ENCODE results near the gene NEU1. TPM values are rescaled to one million over a fixed set of nuclear protein-coding genes. Genes with fewer than 3 reads are reported as not detected.

Gene NEU1
- total and polyA plus RNA-seq, 8 donors: 11.3 to 60.7 (median 23.6) TPM

- Histone ChIP-seq H3K36me3 (peaks cover 0 to 3% (median under 1%) of the 10 kb centered on the region in 4 donors), H3K27me3 (no peaks in the 10 kb centered on the region), H3K4me1 (peaks cover 29 to 53% (median 47%) of the 10 kb centered on the region in 4 donors), H3K9me3 (no peaks in the 10 kb centered on the region), H3K4me3 (peak overlapping the region; percentile 59 to 76 (median 66)), H3K27ac (peak overlapping the region; percentile 8 to 97 (median 96))
- no peak for DNase-seq
- 68 to 76% (median 71%) methylated on average over 15 of the region's 15 CpGs for WGBS, 5 donors
- TF ChIP-seq POLR2AphosphoS5 (IDR thresholded peaks at IDR 0.05): peak in 1 of 3 donors; percentile 11
- TF ChIP-seq CTCF (IDR thresholded peaks at IDR 0.05): no peak
- intact Hi-C loops (cut with DNase I; ENCODE audit: low total_unique reads): no loop called here
These were observed 31.0 kb downstream of the NEU1 start for GRCh38 chr6:31831350-31832215.

GRCh38 chr6:31830886-31831335 lies 31.7 kb downstream of the NEU1 start:
- Histone ChIP-seq H3K27ac (peak overlapping the region; percentile 84 to 97 (median 94)), H3K4me3 (peak overlapping the region; percentile 59 to 76 (median 66)), H3K9me3 (no peaks in the 10 kb centered on the region), H3K4me1 (peaks cover 29 to 53% (median 47%) of the 10 kb centered on the region in 4 donors), H3K27me3 (no peaks in the 10 kb centered on the region), H3K36me3 (no peaks in the 10 kb centered on the region)
- peak in 1 of 2 donors; percentile 30 for DNase-seq
- TF ChIP-seq POLR2A (IDR thresholded peaks at IDR 0.05) (no peak), CTCF (IDR thresholded peaks at IDR 0.05) (no peak), POLR2AphosphoS5 (IDR thresholded peaks at IDR 0.05) (no peak), EP300 (IDR thresholded peaks at IDR 0.05) (no peak)
- intact Hi-C loops (cut with DNase I; ENCODE audit: low total_unique reads): no loop called here
- WGBS, 5 donors: 25 to 48% (median 37%) methylated on average over 6 of the region's 6 CpGs

GRCh38 chr6:31829633-31830283 lies 32.9 kb downstream of the NEU1 start:
- no peaks in the 10 kb centered on the region for H3K9me3 ChIP-seq
- 0% methylated on average over 11 to 15 of the region's 15 CpGs for WGBS, 5 donors
- H3K27ac ChIP-seq: peak overlapping the region; percentile 71 to 97 (median 94)
- H3K4me1 ChIP-seq: peaks cover 33 to 63% (median 51%) of the 10 kb centered on the region in 4 donors
- intact Hi-C loops (cut with DNase I; ENCODE audit: low total_unique reads): no loop called here
- no peaks in the 10 kb centered on the region for H3K27me3 ChIP-seq
- H3K4me3 ChIP-seq: peak overlapping the region; percentile 59 to 76 (median 66)
- no peaks in the 10 kb centered on the region for H3K36me3 ChIP-seq
- DNase-seq: peak in 1 of 2 donors; percentile 65
- TF ChIP-seq POLR2AphosphoS5 (IDR thresholded peaks at IDR 0.05) (peak in 1 of 3 donors; percentile 12), POLR2A (IDR thresholded peaks at IDR 0.05) (no peak), EP300 (IDR thresholded peaks at IDR 0.05) (no peak), CTCF (IDR thresholded peaks at IDR 0.05) (peak in 4 of 7 experiments; percentile 12 to 56 (median 40))

- Histone ChIP-seq H3K4me1 (peaks cover 38 to 68% (median 56%) of the 10 kb centered on the region in 4 donors), H3K27me3 (no peaks in the 10 kb centered on the region), H3K27ac (peak within 1 kb of the TSS; percentile 89 to 99 (median 98)), H3K36me3 (no peaks in the 10 kb centered on the region), H3K4me3 (peak within 1 kb of the TSS; percentile 59 to 71 (median 66)), H3K9me3 (no peaks in the 10 kb centered on the region)
- intact Hi-C loops (cut with DNase I; ENCODE audit: low total_unique reads): no loop called here
- DNase-seq: peak; percentile 100
- 0% methylated on average over 14 to 51 of the region's 56 CpGs for WGBS, 5 donors
- TF ChIP-seq POLR2AphosphoS5 (IDR thresholded peaks at IDR 0.05): peak; percentile 100
- TF ChIP-seq EP300 (IDR thresholded peaks at IDR 0.05): no peak
- no peak for TF ChIP-seq CTCF (IDR thresholded peaks at IDR 0.05)
- TF ChIP-seq POLR2A (IDR thresholded peaks at IDR 0.05): peak in 2 of 4 donors; percentile 100
These were observed 35.1 kb downstream of the NEU1 start, which contains the start of gene HSPA1B for GRCh38 chr6:31827286-31828079. Gene HSPA1B, plus strand, starts transcription at chr6:31827738. Its CDS starts 213 bp downstream, at chr6:31827951.
